Measurements from ENCODE around the gene SETBP1. TPM values are rescaled to one million over a fixed set of nuclear protein-coding genes. Genes with fewer than 3 reads are reported as not detected.

The SETBP1 gene
- total and polyA plus RNA-seq, 2 of the 4 experiments (the other 2 are of a cell fraction) = 0.19 to 0.36 TPM

DNA sequence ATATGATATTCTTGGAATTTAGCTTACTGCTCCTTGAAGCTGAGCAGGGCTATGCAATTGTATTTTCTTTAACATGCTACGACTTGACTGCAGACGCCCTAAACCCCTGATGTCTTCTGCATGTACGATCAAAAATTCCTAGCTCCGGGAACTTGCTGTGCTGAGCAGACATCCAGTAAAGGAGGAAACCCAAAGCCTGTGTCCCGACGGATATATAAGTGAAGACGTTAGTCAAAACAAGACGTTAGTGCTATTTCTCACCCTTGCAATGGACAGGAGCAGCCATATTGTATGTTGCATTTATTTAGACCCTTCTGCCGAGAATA, 51.5 kb downstream of the SETBP1 start (continued):
- TF ChIP-seq, protein P1, sequence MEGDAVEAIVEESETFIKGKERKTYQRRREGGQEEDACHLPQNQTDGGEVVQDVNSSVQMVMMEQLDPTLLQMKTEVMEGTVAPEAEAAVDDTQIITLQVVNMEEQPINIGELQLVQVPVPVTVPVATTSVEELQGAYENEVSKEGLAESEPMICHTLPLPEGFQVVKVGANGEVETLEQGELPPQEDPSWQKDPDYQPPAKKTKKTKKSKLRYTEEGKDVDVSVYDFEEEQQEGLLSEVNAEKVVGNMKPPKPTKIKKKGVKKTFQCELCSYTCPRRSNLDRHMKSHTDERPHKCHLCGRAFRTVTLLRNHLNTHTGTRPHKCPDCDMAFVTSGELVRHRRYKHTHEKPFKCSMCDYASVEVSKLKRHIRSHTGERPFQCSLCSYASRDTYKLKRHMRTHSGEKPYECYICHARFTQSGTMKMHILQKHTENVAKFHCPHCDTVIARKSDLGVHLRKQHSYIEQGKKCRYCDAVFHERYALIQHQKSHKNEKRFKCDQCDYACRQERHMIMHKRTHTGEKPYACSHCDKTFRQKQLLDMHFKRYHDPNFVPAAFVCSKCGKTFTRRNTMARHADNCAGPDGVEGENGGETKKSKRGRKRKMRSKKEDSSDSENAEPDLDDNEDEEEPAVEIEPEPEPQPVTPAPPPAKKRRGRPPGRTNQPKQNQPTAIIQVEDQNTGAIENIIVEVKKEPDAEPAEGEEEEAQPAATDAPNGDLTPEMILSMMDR (conservative IDR thresholded peaks at IDR 0.05; ENCODE audit: low read depth, low read length) = no peak

GRCh38 chr18:44732599-44732998, 51.9 kb downstream of the SETBP1 start:
- Histone ChIP-seq H2AFZ (replicated peaks; ENCODE audit: low read length, poor library complexity) (peak overlapping the region; percentile 37), H4K8ac (ENCODE audit: low read depth in 2 of 2, low read length in 2 of 2) (peak overlapping the region in 1 of 2 experiments; percentile 4; a peak in 1 of 4 replicates), H4K91ac (ENCODE audit: insufficient read depth, low read depth, low read length) (no peak overlapping the region), H2BK120ac (ENCODE audit: low read depth, low read length) (peak overlapping the region; percentile 48; the same call in 1 of the 2 replicates), H3K9me3 (ENCODE audit: control insufficient read depth, insufficient read depth, low read length) (no peaks in the 10 kb centered on the region), H3K27me3 (ENCODE audit: control insufficient read depth, insufficient read depth, low read length) (no peaks in the 10 kb centered on the region; the same call in 1 of the 2 replicates), H3K4me3 (ENCODE audit: insufficient read depth, low read depth, low read length) (no peak overlapping the region), H2BK20ac (ENCODE audit: low read depth, low read length) (no peak overlapping the region), H3K4ac (ENCODE audit: low read depth, low read length) (peak overlapping the region; percentile 52; the same call in 1 of the 2 replicates), H3K56ac (ENCODE audit: extremely low read depth, insufficient read depth, low read length) (no peak overlapping the region), H3K23ac (ENCODE audit: low read depth, low read length) (no peak overlapping the region), H3K36me3 (ENCODE audit: control insufficient read depth, insufficient read depth, low read length) (no peaks in the 10 kb centered on the region), H3K14ac (replicated peaks; ENCODE audit: low read depth, low read length) (0 out of 2 replicates have a peak overlapping the region, but pooled peaks have one; percentile 37), H4K20me1 (ENCODE audit: insufficient read depth, low read length) (no peaks in the 10 kb centered on the region), H3K9me1 (ENCODE audit: insufficient read depth, low read length) (peaks cover 6% of the 10 kb centered on the region; the same call in 1 of the 2 replicates), H2AK5ac (ENCODE audit: low read depth, low read length) (peak overlapping the region; percentile 44; the same call in 1 of the 2 replicates), H4K5ac (ENCODE audit: low read depth, low read length) (no peak overlapping the region), H2BK15ac (ENCODE audit: low read depth, low read length) (no peak overlapping the region), H2AK9ac (replicated peaks; ENCODE audit: low read depth, low read length, poor library complexity) (peak overlapping the region; percentile 58), H3K9ac (ENCODE audit: low read depth, low read length) (no peak overlapping the region), H3K4me2 (ENCODE audit: low read depth, low read length) (no peak overlapping the region), H2BK5ac (ENCODE audit: low read depth, low read length, poor library complexity, severe bottlenecking) (no peak overlapping the region), H3K27ac (ENCODE audit: insufficient read depth, low read length) (no peak overlapping the region), H3K18ac (ENCODE audit: low read depth, low read length) (no peak overlapping the region), H3K4me1 (ENCODE audit: control insufficient read depth, insufficient read depth, low read length) (peaks cover 3% of the 10 kb centered on the region; the same call in 1 of the 2 replicates), H3K79me1 (ENCODE audit: low read depth in 1 of 2, low read length in 2 of 2) (no peaks in the 10 kb centered on the region)
- intact Hi-C loops (cut with micrococcal nuclease) (no loop called here), in situ Hi-C loops (cut with MboI; ENCODE audit: low sequenced_read_pairs) (no loop called here), dilution Hi-C loops (cut with HindIII; ENCODE audit: low sequenced_read_pairs, unreplicated experiment) (no loop called here)
- TF ChIP-seq RAD21 (IDR thresholded peaks at IDR 0.05; ENCODE audit: low read length) (no peak), CHD1 (IDR thresholded peaks at IDR 0.05; ENCODE audit: low read depth, low read length) (no peak), NFE2L2 (IDR thresholded peaks at IDR 0.05; ENCODE audit: low read depth, low read length) (no peak), MAFK (IDR thresholded peaks at IDR 0.05; ENCODE audit: low read depth, low read length) (no peak)
- POLR2A ChIA-PET (ENCODE audit: unreplicated experiment) = no interaction called here
- no TSS peak for BruUV-seq (replicated peaks)
- CTCF ChIA-PET = no interaction called here
- ATAC-seq (ENCODE audit: low read depth) (no peak), DNase-seq (no peak)
- WGBS, 2 experiments (ENCODE audit: extremely low coverage in 2 of 2, insufficient read length in 1 of 2) = 92% methylated on average over 2 of the region's 5 CpGs; no CpG with 5 or more reads in 1 of the 2 experiments

All from IMR-90 (cell line).